ENCODE data around the gene GPX4. TPM values are rescaled to one million over a fixed set of nuclear protein-coding genes. Genes with fewer than 3 reads are reported as not detected.

Gene GPX4
- total RNA-seq, 1 donor: 288 TPM

GRCh38 chr19:1138121-1138520 lies 34.3 kb downstream of the GPX4 start:
- no peak for DNase-seq (ENCODE audit: low read depth)
- TF ChIP-seq CTCF (IDR thresholded peaks at IDR 0.05; ENCODE audit: insufficient read depth, low read length): no peak

DNA sequence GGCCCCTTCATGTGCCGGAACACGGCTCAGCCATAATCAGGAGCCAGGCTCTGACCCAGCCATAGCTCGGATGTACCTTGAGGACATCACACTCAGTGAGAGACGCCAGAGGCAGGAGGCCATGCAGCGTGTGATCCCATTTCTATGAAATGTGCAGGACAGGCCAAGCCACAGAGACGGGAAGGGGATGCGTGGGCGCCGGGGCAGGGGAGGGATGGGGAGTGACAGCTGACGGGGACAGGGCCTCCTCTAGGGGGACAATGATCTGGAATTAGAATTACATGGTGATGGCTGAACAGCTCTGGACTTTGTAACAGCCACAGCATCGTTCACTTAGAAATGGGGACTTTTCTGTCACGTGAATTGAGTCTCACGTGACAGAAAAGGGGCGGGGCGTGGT lies 35.3 kb downstream of the GPX4 start:
- DNase-seq (ENCODE audit: low read depth): no peak
- no peak for TF ChIP-seq CTCF (IDR thresholded peaks at IDR 0.05; ENCODE audit: insufficient read depth, low read length)
- H3K4me3 ChIP-seq (ENCODE audit: low read depth, low read length): no peak overlapping the region

More at GRCh38 chr19:1138121-1138520, 34.3 kb downstream of the GPX4 start:
- no peak overlapping the region for H3K4me3 ChIP-seq (ENCODE audit: low read depth, low read length)

GRCh38 chr19:1140272-1141027 lies 36.7 kb downstream of the GPX4 start:
- no peak for DNase-seq (ENCODE audit: low read depth)
- no peak overlapping the region for H3K4me3 ChIP-seq (ENCODE audit: low read depth, low read length)
- TF ChIP-seq CTCF (IDR thresholded peaks at IDR 0.05; ENCODE audit: insufficient read depth, low read length): no peak

- DNase-seq (ENCODE audit: low read depth): no peak
- no peak overlapping the region for H3K4me3 ChIP-seq (ENCODE audit: low read depth, low read length)
- TF ChIP-seq CTCF (IDR thresholded peaks at IDR 0.05; ENCODE audit: insufficient read depth, low read length): no peak
Observed at GRCh38 chr19:1141944-1142343, 38.1 kb downstream of the GPX4 start.

DNA sequence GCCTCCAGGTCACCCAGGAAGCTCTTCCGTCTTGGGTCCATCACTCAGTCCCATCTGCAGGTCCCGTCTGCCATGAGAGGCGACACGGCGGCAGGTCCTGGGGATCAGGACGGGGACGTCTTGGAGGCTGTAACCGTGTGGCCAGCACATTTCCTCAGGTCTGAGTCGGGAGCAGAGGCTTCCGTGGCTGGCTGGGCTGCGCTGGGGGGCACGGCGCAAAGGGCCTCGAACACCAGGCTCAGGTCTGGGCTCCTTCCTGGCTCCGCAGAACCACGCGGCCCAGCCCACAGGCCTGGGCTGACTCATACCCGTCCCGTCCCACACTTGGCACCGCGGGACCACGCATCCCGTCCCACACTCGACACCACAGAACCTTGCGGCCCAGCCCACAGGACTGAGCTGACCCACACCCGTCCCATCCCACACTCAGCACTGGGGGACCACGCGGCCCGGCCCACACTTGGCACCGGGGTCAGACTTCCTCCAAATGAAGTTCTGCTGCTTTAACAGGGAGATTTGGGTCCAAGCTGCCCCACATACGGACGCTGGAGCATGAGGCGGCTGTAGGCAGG lies 40.1 kb downstream of the GPX4 start:
- H3K4me3 ChIP-seq (ENCODE audit: low read depth, low read length): no peak overlapping the region
- no peak for DNase-seq (ENCODE audit: low read depth)
- TF ChIP-seq CTCF (IDR thresholded peaks at IDR 0.05; ENCODE audit: insufficient read depth, low read length): no peak

DNA sequence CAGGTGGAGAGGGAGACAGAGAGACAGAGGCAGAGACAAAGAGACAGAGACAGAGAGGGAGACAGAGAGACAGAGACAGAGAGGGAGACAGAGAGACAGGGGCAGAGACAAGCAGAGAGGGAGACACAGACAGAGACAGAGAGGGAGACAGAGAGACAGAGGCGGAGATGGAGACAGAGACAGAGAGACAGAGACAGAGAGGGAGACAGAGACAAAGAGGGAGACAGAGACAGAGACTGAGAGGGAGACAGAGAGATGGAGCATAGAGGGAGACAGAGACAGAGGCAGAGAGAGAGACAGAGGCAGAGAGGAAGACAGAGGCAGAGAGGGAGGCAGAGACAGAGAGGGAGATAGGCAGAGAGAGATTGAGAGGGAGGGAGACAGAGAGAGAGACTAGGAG lies 40.9 kb downstream of the GPX4 start:
- no peak overlapping the region for H3K4me3 ChIP-seq (ENCODE audit: low read depth, low read length)
- no peak for DNase-seq (ENCODE audit: low read depth)
- TF ChIP-seq CTCF (IDR thresholded peaks at IDR 0.05; ENCODE audit: insufficient read depth, low read length): no peak
